ENCODE measurements around the gene CCDC51.

The CCDC51 gene

DNA sequence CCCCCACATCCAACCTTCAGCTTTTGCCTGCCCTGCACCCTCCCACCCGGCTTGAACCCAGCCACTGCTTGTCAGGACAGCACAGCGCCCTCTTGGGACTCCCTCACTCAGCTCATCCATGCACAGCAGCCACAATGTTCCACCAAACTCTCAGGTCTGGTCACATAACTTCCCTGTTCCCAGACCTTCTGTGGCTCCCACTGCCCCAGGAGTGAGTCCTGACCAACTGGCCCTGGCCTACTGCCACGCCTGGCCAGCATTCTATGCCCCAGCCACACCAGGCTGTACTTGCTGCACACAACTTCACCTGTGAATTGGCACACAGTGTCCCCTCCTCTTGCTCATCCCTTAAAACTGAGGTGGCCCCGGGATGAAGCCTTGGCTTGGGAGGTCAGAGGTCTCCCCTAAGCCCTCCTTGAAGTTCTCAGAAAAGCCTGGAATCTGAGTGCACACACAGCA is 31.1 kb downstream of the CCDC51 start:
- Histone ChIP-seq H3K4me3 (ENCODE audit: low read length) (no peak overlapping the region), H3K9ac (ENCODE audit: low read length) (no peak overlapping the region), H3K79me2 (ENCODE audit: low read length) (no peaks in the 10 kb centered on the region), H3K27ac (ENCODE audit: low read length) (no peak overlapping the region), H3K9me3 (ENCODE audit: insufficient read depth, low read length) (no peaks in the 10 kb centered on the region), H4K20me1 (ENCODE audit: insufficient read depth, low read length) (no peaks in the 10 kb centered on the region), H3K27me3 (ENCODE audit: low read depth, low read length) (no peaks in the 10 kb centered on the region), H3K4me2 (ENCODE audit: low read length) (no peak overlapping the region), H3K4me1 (ENCODE audit: low read length) (no peaks in the 10 kb centered on the region), H2AFZ (ENCODE audit: low read depth, low read length) (no peak overlapping the region), H3K36me3 (replicated peaks; ENCODE audit: low read depth, low read length) (peaks cover 4% of the 10 kb centered on the region)
- TF ChIP-seq EZH2phosphoT487 (IDR thresholded peaks at IDR 0.05; ENCODE audit: low read depth) = no peak
- TF ChIP-seq, protein P1, sequence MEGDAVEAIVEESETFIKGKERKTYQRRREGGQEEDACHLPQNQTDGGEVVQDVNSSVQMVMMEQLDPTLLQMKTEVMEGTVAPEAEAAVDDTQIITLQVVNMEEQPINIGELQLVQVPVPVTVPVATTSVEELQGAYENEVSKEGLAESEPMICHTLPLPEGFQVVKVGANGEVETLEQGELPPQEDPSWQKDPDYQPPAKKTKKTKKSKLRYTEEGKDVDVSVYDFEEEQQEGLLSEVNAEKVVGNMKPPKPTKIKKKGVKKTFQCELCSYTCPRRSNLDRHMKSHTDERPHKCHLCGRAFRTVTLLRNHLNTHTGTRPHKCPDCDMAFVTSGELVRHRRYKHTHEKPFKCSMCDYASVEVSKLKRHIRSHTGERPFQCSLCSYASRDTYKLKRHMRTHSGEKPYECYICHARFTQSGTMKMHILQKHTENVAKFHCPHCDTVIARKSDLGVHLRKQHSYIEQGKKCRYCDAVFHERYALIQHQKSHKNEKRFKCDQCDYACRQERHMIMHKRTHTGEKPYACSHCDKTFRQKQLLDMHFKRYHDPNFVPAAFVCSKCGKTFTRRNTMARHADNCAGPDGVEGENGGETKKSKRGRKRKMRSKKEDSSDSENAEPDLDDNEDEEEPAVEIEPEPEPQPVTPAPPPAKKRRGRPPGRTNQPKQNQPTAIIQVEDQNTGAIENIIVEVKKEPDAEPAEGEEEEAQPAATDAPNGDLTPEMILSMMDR (IDR thresholded peaks at IDR 0.05; ENCODE audit: low read depth, low read length) = peak; percentile 38

DNA sequence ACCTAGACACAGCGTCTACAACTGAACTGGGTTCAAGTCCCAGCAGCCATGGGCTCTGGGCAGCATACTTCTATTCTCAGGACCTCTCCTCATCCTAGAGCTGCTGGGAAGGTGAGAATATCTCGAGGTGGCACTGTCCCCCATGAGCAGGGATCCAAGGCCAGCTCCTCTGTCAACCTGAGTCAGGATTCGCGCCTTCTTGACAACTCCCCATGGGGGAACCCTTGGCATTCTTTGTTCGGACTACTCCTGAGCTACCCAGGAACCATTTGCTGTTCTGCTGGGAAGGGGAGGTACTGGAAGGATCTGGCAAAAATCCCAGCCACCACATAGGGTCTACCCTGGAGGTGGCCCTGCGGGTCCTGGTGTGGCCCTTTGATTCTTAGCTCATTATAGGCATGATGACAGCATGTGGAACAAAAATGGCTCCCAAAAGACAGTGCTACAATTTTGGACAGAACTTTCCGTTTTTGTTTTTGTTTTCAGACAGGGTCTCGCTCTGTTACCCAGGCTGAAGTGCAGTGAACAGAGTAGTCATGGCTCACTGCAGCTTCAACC is 32.3 kb downstream of the CCDC51 start:
- no peak overlapping the region for H3K9ac ChIP-seq (ENCODE audit: low read length)
- no peak overlapping the region for H2AFZ ChIP-seq (ENCODE audit: low read depth, low read length)
- no peaks in the 10 kb centered on the region for H3K4me1 ChIP-seq (ENCODE audit: low read length)
- H4K20me1 ChIP-seq (ENCODE audit: insufficient read depth, low read length) = no peaks in the 10 kb centered on the region
- H3K27ac ChIP-seq (ENCODE audit: low read length) = no peak overlapping the region
- H3K4me3 ChIP-seq (ENCODE audit: low read length) = no peak overlapping the region
- no peaks in the 10 kb centered on the region for H3K79me2 ChIP-seq (ENCODE audit: low read length)
- H3K36me3 ChIP-seq (replicated peaks; ENCODE audit: low read depth, low read length) = peaks cover 4% of the 10 kb centered on the region
- no peak for TF ChIP-seq EZH2phosphoT487 (IDR thresholded peaks at IDR 0.05; ENCODE audit: low read depth)
- TF ChIP-seq, protein P1 (IDR thresholded peaks at IDR 0.05; ENCODE audit: low read depth, low read length) = no peak
- H3K4me2 ChIP-seq (ENCODE audit: low read length) = no peak overlapping the region
- no peaks in the 10 kb centered on the region for H3K9me3 ChIP-seq (ENCODE audit: insufficient read depth, low read length)
- no peaks in the 10 kb centered on the region for H3K27me3 ChIP-seq (ENCODE audit: low read depth, low read length)

DNA sequence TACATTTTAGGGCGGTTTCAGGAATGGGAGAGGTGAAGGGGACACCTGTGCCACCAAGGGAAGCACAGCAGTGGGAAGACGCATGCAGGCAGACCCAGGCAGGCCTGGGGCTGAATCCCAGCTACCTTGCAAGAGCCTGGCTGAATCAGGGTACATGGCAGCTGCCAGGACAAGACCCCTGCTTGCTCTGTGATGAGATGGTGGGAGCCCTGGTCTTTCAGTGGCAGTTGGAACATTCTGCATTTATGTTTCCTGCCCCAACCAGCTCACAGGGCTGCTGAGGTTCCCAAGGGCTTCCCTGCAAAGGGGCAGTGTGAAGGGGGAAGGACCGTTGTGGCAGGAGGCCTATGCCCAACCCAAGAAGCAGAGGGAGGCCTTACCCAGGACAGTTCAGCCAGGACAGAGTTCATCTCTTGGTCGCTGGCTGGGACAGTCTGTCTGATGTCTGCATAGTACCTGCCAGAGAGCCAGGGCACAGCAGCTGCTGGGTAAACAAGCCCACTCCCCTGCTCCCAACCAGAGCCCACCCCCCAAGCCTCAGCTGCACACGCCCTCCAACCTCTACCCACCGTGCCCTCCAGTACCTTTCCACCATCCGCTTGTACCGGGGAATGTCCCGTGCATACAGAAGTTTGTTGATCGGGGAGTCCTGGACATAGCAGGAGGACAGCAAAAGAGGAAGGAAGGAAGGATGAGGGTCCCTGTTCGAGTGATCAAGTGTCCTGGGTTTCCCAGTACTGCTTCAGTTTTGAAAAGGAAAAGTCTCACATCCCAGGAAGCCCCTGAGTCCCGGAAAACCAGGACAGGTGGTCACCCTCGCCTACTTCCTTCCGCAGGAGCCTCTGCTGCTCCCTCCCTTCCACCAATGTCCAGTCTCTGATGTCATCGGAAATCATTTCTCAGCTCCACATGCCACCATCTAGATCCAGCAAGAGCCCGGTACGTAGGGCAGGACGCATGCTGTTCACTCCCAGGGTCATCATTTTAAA is 33.2 kb downstream of the CCDC51 start:
- TF ChIP-seq EZH2phosphoT487 (IDR thresholded peaks at IDR 0.05; ENCODE audit: low read depth) = no peak
- TF ChIP-seq, protein P1 (IDR thresholded peaks at IDR 0.05; ENCODE audit: low read depth, low read length) = no peak
- H3K79me2 ChIP-seq (ENCODE audit: low read length) = no peaks in the 10 kb centered on the region
- H3K27me3 ChIP-seq (ENCODE audit: low read depth, low read length) = no peaks in the 10 kb centered on the region
- H3K27ac ChIP-seq (ENCODE audit: low read length) = no peak overlapping the region
- no peaks in the 10 kb centered on the region for H3K9me3 ChIP-seq (ENCODE audit: insufficient read depth, low read length)
- H3K36me3 ChIP-seq (replicated peaks; ENCODE audit: low read depth, low read length) = peaks cover 4% of the 10 kb centered on the region
- H3K4me1 ChIP-seq (ENCODE audit: low read length) = no peaks in the 10 kb centered on the region
- H2AFZ ChIP-seq (ENCODE audit: low read depth, low read length) = no peak overlapping the region
- no peak overlapping the region for H3K4me2 ChIP-seq (ENCODE audit: low read length)
- H3K4me3 ChIP-seq (ENCODE audit: low read length) = no peak overlapping the region
- H4K20me1 ChIP-seq (ENCODE audit: insufficient read depth, low read length) = no peaks in the 10 kb centered on the region
- H3K9ac ChIP-seq (ENCODE audit: low read length) = no peak overlapping the region

DNA sequence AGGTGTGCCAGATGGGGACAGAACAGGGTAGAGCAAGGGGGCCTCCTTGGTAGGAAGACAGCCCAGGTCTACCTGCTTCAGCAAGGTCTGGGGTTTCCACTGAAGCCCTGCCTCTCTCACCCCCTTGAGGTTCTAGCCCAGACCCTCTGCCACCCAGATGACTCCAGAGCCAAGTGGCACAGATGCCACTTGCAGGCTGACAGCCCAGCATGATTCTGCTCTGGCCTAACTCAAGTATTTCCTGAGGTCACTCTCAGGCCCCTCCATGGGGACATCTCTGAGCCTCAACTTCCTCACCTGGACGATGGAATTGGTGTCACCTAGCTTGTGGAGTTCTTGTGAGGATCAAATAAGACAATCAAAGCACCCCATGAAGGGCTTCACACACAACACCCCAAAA is 33.9 kb downstream of the CCDC51 start:
- TF ChIP-seq EZH2phosphoT487 (IDR thresholded peaks at IDR 0.05; ENCODE audit: low read depth) = no peak
- TF ChIP-seq, protein P1 (IDR thresholded peaks at IDR 0.05; ENCODE audit: low read depth, low read length) = no peak
- no peak overlapping the region for H3K9ac ChIP-seq (ENCODE audit: low read length)
- H3K4me1 ChIP-seq (ENCODE audit: low read length) = no peaks in the 10 kb centered on the region
- H3K27ac ChIP-seq (ENCODE audit: low read length) = no peak overlapping the region
- no peak overlapping the region for H2AFZ ChIP-seq (ENCODE audit: low read depth, low read length)
- H3K4me2 ChIP-seq (ENCODE audit: low read length) = no peak overlapping the region
- peaks cover 4% of the 10 kb centered on the region for H3K36me3 ChIP-seq (replicated peaks; ENCODE audit: low read depth, low read length)
- no peaks in the 10 kb centered on the region for H4K20me1 ChIP-seq (ENCODE audit: insufficient read depth, low read length)
- H3K79me2 ChIP-seq (ENCODE audit: low read length) = no peaks in the 10 kb centered on the region
- H3K4me3 ChIP-seq (ENCODE audit: low read length) = no peak overlapping the region
- no peaks in the 10 kb centered on the region for H3K27me3 ChIP-seq (ENCODE audit: low read depth, low read length)
- no peaks in the 10 kb centered on the region for H3K9me3 ChIP-seq (ENCODE audit: insufficient read depth, low read length)
